Endothelial cell of umbilical vein (primary cell): ENCODE results near the gene SIGLECL1.

Source experiments
- CTCF ChIP-seq, 2 donors: IDR thresholded peaks; 1 replicate in 1 of 2; 2 replicates in 1 of 2; pipeline ENCODE4 v1.5.1; 2011; ENCODE audit warnings: low read length in 2 of 2, mild to moderate bottlenecking in 2 of 2, moderate library complexity in 2 of 2, control low read depth in 1 of 2, inconsistent platforms in 1 of 2, low read depth in 1 of 2; ENCODE audit not compliant: insufficient read depth in 1 of 2; ENCODE audit errors: extremely low read depth in 1 of 2
- EZH2 ChIP-seq: IDR thresholded peaks from 2 replicates; pipeline ENCODE4 v1.6.1; 2012; ENCODE audit warnings: borderline replicate concordance, low read depth, mild to moderate bottlenecking, moderate library complexity, low read length, inconsistent platforms; ENCODE audit not compliant: severe bottlenecking
- GATA2 ChIP-seq: IDR thresholded peaks from 2 replicates; pipeline ENCODE4 v1.7.0; 2011; ENCODE audit warnings: low read depth, mild to moderate bottlenecking, moderate library complexity, mixed read lengths, low read length; ENCODE audit not compliant: insufficient read length, insufficient read depth
- MAX ChIP-seq: IDR thresholded peaks from 2 replicates; pipeline ENCODE4 v1.6.1; 2011; ENCODE audit not compliant: insufficient read depth, insufficient read length
- POLR2A ChIP-seq: IDR thresholded peaks from 2 replicates; pipeline ENCODE4 v1.6.1; 2012; ENCODE audit warnings: low read depth, mild to moderate bottlenecking, control low read depth, low read length
- POLR2AphosphoS5 ChIP-seq: IDR thresholded peaks from 2 replicates; pipeline ENCODE4 v1.6.1; 2012; ENCODE audit warnings: low read depth, mild to moderate bottlenecking, control low read depth, low read length, moderate library complexity; ENCODE audit not compliant: insufficient read depth

- no peak for TF ChIP-seq MAX
- TF ChIP-seq POLR2AphosphoS5 = no peak
- no peak for TF ChIP-seq EZH2
- TF ChIP-seq CTCF (IDR thresholded peaks at IDR 0.05; ENCODE audit: extremely low read depth in 1 of 2, insufficient read depth in 1 of 2, low read depth in 1 of 2, low read length in 2 of 2) = no peak
- TF ChIP-seq POLR2A = no peak
- no peak for TF ChIP-seq GATA2
These were observed 26.7 kb upstream of the SIGLECL1 start for GRCh38 chr19:51224163-51224641.
